Left lobe of liver (tissue), 2 donors: Measurements from ENCODE around the gene RGS7. TPM values are rescaled to one million over a fixed set of nuclear protein-coding genes. Genes with fewer than 3 reads are reported as not detected.

Experiments used
- ATAC-seq: fragments of 200-7000 bp; cut with Tn5 transposase; one replicate; pipeline ENCODE4 v1.9.1; 2020; ENCODE audit warnings: mild to moderate bottlenecking, moderate library complexity
- DNase-seq: peaks from one replicate; pipeline ENCODE4 v3.0.0-alpha.2; 2020; ENCODE audit warnings: low spot score
- total RNA-seq: library from RNA; stranded (reverse); gene quantifications from one replicate; pipeline ENCODE4 v1.2.1, GENCODE V29; 2021
- donor health status: DM: no; HTN: no; CAD: no; lungs with moderate emphysema.
- donor health status: DM: no; HTN: yes; CAD: no.

RGS7 gene
- total RNA-seq, 1 donor from 2014 or later, result 0.18 TPM

DNA sequence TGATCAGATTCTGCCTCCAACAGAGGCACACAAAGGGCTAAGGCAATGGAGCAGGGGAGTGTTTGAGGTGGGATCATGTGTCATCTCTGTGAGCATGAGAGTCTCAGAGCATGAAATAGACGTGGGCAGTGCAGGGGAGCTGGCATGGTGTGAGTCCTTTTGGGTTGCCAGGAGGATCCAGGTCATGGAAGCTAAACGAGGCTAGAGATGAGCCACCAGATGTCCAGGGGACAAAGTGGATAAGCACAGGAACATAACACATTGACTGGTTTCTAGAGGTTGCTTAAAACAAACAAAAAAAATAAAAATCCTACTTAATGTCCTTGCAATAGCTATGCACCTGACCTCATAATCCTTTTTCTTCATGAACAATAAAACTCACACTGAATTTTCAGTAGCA is 490.3 kb downstream of the RGS7 start:
- DNase-seq (no peak), ATAC-seq (no peak)

DNA sequence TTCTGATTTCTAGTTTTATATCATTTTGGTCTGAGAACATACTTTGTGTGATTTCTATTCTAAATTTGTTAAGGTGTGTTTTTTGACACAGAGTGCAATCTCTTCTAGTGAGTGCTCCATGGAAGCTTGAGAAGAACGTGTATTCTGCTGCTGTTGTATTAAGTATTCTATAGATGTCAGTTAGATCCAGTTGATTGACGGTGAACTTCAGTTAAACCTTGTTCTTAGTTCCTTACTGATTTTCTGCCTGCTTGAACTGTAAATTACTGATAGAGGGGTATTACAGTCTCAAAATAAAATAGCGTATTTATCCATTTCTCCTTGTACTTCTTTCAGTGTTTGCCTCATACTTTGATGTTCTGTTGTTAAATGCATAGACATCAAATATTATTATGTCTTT is 497.0 kb downstream of the RGS7 start:
- no peak for ATAC-seq
- DNase-seq, result no peak

DNA sequence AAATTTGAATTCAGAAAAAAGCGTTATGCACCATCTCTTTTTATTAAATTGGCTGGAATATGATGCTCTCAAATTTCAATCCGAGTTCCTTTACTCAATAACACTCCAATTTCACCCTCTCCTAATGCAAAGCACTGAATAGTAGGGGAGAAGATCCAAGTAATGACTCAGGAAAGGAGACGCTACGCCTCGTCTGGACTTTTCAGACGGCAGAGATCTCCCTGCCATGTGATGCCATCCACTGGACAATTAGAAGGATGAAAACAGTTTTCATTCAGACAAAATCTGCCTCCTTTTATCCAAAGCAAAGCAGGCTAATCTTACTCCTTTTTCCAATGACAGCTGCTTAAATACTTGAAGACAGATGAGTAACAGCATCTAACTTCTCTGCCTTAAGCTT is 502.6 kb downstream of the RGS7 start:
- ATAC-seq, result no peak
- no peak for DNase-seq

DNA sequence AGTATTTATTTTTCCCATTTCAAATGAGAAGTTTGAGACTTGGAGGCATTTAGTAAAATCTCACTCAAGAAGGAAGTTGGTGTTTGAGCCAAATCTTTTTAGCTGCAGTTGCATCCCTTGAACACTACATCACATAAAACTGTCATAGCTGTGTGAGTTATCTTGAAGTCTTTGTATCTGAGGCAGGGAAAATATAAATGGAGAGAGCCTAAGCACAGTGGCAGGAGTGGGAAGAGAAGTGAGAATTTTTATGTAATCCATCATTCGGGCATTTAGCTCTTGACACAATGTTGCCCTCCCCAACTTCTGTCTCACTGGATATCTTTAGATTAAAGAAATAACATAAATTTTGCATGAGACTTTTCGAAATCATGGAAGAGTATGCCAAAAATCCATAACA is 509.7 kb downstream of the RGS7 start:
- ATAC-seq, result no peak
- no peak for DNase-seq

DNA sequence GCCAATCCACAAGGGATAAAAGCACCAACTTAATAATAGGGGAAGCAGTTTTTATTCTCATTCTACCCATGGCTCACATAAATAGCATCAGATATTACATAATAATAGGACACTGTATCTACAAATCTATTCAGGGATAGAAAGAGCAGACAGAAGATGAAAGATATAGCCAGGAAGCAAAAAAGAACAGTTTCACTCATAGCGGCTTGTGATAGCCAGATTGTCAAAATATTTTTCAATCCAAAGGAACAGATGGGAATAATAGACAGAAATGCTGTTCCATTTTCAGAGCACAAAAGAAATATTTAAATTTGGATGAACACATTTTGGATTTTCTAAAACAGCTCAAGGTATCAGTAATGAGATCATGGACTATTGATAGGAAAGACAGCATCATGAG is 512.5 kb downstream of the RGS7 start:
- DNase-seq (no peak), ATAC-seq (no peak)

DNA sequence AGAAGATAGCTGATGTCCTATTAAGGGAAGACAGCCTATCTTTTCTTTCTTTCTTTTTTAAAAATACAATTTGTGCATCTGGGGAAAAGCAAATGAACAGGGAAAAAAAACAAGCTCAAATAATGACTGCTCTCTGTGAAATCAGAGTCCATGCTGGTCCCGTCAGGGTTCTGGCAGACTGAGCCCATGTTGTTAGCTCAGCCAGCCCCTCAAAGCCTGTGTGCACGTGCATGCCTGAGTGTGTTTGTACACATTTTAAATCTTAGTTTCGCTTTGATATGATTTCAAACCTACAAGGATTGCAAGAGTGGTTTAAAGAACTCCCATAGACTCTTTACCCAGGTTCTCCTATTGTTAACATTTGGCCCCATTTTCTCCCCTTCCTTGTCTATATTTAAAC is 513.2 kb downstream of the RGS7 start:
- DNase-seq (no peak), ATAC-seq (no peak)

DNA sequence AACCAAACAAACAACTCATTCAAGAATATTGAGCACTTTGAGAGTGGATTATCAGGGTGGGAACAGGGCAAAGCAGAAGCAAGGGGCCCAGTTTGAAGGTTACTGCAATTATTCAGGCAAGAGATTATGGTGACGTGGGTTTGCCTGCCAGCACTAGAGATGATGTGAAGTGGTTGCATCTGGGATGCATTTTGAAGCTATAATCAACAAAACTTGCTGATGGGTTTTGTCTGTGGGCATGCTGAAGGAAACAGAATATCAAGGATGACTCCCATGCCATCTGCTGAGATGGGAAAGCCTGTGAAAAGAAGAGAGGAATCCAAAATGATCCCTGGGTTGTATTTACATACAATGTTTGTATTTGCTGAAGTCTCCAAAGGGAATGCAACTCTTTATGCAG is 520.7 kb downstream of the RGS7 start:
- DNase-seq (no peak), ATAC-seq (no peak)

DNA sequence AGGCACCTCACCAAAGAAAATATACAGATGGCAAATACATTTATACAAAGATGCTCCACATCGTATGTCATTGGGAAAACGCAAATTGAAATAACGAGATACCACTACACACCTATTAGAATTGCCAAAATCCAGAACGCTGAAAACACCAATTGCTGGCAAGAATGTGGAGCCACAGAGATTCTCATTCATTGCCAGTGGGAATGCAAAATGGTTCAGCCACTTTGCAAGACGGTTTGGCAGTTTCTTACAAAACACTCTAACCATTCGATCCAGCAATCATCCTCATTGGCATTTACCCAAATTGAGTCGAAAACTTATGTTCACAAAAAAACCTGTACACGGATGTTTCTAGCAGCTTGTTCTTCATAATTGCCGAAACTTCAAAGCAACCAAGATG is 521.7 kb downstream of the RGS7 start:
- no peak for ATAC-seq
- DNase-seq, result no peak

DNA sequence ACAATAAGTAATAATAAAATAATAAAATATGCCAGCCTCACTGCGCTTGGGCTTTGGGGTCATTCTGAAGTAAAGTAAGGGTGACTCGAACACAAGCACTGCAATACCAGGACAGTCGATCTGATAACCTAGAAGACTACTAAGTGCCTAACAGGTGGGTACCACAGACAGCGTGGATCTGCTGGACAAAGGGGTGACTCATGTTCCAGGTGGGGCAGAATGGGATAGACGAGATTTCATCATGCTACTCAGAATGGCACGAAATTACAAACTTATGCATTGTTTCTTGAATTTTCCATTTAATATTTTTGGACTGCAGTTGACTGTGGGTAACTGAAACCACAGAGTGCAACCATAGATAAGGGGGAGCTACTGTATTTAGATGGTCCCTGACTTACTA is 523.9 kb downstream of the RGS7 start:
- ATAC-seq (no peak), DNase-seq (no peak)

DNA sequence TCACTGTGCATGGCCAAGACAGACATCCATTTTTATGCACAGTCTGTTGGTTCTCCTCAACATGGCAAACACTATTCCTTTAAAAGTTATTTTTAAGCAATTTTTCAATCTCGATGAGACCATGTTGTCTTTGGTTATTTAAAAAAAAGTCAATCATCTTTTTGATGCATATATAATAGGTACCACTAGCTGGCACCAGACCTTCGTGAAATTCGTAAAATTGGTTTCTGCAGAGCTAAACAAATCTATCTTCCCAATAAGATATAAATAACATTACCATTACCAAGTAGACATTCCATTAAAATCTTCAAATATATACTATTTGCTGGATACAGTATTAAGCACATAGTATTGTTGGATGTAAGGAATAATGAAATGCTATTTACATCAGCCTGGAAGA is 525.1 kb downstream of the RGS7 start:
- ATAC-seq, result no peak
- DNase-seq, result no peak

DNA sequence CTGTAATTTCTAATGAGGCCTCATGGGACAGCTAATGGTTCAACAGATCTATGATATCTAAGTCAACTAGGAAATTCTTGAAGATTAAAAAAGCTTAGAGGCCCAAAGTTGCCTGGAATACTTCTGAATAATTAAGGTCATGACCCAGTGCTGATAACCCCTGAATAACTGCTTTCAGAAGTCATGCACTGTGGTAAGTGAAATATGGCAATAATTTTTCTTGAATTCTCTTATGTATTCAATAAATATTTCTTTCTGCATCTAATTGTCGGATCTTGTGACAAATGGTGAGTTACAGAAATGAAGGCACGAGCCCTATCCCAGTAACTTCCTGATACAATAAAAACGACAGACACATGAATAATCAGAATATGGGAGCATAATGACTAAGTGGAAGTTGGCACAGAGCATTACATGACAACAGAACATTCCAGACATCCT is 525.8 kb downstream of the RGS7 start:
- ATAC-seq (no peak), DNase-seq (no peak)

DNA sequence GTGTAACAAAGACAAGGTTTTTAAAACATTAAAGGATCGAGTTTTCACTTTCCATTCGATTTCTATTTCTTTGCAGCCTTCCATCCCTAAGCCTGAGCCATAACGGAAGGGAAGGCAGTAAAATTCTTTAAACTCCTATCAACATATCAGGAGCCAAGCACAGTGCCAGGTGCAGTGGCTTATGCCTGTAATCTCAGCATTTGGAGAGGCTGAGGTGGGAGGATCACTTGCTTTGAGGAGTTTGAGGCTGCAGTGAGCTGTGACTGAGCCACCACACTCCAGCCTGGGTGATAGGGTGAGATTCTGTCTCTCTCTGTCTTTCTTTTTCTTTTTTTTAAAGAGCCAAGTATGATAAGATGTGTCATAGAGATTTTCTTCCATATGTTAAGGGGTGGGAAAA is 527.5 kb downstream of the RGS7 start:
- DNase-seq (no peak), ATAC-seq (no peak)

DNA sequence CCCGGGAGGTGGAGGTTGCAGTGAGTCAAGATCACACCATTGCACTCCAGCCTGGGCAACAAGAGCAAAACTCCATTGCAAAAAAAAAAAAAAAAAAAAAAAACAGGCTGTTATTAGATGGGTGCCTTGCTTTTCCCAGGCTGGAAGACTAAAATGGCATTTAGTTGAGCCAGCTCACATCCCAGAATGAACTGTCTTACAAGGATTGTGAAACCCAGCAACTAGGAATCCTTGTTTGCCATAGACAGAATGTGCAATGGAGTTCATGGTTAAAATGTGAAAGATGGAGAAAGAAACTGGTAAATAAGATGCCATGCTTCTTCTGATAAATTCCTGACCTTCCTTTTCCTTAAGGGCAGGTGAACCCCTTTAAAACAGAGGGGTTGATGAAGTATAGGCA is 529.2 kb downstream of the RGS7 start:
- no peak for ATAC-seq
- DNase-seq, result no peak

DNA sequence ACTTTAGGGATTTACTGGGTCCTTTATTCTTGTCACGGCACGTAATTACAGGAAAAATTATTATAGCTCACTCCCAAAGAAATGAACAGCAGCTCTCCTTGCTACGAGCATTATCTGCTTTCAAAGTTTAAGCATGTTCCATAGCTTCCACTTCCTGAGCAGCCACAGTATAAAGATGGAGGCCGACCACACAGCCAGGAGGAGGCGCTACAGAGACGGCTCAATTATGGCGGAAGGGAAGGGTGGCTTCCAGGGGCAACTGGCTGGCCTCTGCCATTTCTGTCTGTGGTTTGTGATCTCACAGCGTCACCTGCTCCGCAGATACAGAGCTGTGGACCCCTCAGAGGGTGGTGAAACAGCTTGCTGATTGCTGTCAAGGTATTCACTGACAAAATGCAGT is 532.8 kb downstream of the RGS7 start:
- DNase-seq (no peak), ATAC-seq (no peak)

DNA sequence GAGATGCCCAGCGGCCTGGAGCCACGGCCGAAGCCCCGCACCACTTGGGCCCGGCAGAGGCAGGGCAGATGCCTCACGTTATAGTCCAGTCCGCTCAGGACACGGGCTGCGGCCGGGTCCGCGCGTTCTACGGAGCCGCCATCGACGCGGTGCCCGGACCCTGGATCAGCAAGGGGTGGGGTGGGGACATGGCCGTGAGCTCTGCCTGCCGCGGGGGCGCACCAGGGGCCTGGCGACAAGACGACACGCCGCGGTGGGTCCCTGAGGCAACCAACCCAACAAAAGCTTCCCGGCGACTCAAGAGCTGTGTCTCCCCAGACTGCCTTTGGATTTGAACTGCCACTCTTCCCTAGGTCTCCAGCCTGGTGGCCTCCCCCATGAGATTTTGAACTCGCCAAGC is 533.6 kb downstream of the RGS7 start:
- ATAC-seq (no peak), DNase-seq (no peak)

DNA sequence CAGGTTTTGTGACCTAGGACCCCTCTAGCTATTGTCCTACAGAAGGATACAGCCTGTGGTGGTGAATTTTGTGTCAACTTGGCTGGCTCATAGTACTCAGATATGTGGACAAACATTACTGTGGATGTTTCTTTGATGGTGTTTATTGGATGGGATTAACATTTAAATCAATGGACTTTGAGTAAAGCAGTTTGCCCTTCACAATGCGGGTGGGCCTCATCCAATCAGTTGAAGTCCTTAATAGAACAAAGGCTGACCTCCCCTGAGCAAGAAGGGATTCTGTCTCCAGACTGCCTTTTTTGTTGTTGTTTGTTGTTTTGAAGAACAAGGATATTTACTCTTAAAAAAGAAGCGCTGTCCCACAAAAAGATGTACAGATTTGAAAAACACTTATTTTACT is 535.1 kb downstream of the RGS7 start:
- no peak for DNase-seq
- ATAC-seq, result no peak

DNA sequence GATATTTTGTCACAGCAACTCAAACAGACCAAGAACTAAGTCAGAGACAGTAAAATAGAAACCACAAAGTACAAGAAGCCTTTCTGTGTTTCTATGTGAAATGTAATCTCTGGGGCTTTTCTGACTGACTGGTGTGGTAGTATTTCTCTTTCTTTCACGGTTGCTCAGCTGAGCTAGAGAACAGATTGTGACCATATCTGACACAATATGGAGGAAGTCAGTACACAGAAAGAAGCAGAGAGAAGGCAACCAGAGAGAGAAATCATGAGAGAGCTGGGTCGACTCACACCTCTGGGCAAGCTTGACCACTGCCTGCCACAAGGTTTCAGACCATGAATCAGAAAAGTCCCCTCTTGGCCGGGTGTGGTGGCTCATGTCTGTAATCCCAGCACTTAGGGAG is 536.2 kb downstream of the RGS7 start:
- ATAC-seq (no peak), DNase-seq (no peak)

DNA sequence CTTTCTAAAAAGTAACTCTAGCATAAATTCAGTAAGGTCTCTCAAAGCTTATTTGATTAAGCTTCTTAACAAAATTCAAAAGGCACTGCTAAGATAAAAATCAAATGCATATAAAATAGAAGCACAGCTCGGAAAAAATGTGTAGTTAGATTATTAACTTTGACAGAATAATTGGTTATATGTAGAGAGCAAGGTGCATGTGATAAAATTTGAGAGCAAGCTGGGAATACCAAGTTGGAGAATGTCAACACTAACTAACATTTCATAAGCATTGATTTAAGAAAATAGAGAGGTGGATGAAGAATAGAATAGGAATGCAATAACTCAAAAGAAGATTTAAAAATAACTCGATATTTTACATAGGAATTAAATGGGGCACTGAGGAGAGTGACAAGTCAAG is 540.5 kb downstream of the RGS7 start:
- DNase-seq (no peak), ATAC-seq (no peak)

DNA sequence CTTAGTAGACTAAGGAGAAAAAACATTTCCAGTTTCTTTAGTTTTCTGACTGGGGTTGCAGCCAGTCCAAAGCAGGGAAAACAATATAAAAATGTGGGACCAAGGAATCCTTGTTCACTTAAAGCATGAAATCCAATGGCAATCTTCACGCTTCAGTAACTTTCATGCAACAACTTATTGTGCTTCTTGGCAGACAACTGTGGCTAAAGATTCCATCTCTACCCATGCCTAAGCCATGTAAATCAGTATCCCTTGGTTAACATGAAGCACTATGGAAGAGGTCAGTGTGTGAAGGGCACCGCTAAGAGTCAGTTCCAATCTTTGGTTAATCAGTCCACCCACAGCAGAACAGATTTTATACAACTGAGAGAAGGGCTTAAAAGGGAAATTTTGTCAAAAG is 543.3 kb downstream of the RGS7 start:
- DNase-seq (no peak), ATAC-seq (no peak)

DNA sequence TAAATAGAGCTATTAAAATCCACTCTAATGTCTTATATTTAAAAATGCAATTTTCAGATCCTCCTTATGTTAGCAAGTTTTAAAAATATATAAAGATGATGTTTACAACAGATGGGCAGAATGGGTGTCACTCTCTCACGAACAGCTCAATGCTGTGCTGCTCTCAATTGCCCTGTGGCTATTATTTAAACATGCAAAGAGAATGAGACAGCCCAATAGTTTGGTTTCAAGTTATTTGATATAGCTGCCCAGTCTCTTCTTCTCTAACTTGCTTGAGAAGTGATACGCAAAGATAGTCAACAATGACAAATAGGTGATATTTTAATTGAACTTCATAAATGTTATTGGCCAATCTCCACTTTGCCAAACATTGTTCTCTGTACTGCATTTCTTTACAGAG is 545.7 kb downstream of the RGS7 start:
- DNase-seq (no peak), ATAC-seq (no peak)

DNA sequence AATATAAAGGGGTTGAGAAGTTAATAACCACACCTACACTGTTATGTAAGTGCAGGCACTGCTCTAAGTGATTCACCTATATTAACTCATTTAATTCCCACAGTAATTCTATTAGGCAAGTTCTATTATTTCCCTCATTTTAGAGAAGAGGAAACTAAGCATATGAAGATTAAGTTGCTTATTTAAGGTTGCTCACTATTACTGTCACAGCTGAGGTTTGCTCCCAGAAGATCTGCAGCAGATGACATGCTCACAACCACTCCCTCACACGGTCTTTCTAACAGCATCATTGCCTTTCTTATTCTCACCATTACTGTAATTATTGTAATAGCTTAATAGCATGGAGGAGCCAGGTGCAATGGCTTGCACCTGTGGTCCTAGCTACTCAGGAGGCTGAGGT is 548.6 kb downstream of the RGS7 start:
- ATAC-seq, result no peak
- DNase-seq, result no peak

DNA sequence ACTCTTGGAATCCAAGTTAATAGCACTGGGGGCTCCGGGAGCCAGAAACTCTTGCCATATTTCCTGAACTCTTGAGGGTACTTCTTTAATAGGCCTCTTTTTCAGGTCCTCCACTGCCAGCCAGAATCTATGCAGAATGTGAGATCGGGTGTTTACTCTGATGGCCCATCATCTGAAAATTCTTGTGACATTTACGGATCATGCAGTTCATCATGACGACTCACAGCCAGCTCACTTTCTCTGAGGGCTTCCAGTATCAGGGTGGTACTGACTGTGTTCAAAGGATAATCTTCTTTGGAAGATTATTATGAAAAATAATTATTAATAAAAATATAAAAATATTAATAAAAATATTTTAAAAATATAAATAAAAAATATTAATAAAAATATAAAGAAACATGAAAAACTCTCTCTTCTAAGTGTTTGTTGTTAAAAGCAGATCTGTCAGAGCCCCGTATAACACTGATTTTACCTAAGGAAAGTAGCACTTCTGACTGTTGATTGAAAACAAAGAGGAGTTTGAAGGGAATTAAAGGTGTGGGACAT is 550.7 kb downstream of the RGS7 start:
- DNase-seq (no peak), ATAC-seq (no peak)

DNA sequence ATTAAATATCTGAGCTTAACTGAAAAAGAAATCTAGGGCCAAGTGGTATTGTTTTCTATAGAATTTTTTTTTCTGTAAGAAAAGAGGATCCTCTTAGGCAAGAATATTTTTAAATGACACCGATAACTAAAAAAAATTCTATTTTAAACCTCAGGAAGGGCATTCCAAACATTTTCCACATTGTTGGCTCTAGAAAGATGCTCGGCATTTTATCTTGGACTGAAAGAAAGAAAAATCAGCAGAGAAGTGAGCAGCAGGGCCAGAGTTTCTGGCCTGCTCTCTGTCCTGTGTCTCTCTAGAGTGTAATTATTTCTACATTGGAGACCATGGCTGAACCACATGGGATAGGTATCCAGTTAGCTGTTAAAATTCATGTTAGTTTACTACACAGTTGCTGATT is 552.5 kb downstream of the RGS7 start:
- ATAC-seq, result no peak
- DNase-seq, result no peak

DNA sequence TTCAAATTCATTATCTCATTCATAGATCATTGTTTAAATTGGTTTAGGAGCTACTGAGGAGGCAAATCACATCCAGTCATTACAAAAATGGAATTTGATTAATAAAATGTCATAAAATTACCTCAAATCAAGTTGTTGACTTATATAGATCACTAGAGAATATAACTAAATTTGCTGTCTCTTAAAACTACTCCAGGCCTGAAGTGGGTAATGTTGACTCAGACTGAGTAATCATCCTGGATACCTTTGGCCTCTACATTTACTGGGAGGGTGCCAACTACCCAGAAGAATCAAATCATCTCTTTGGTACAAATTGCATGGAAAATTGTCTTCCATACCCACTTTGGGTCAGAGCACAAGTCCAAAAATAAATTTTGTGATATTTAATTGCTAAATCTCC is 553.9 kb downstream of the RGS7 start:
- ATAC-seq (no peak), DNase-seq (no peak)
